HEK293 (cell line): Measurements from ENCODE around the gene ZNF222.

Experiments
- EGR2 ChIP-seq: fragments of 450-650 bp; formaldehyde crosslinking; IDR thresholded peaks from 2 replicates; pipeline ENCODE4 v1.5.1; 2016; ENCODE audit warnings: low read depth, missing biosample characterization, missing genetic modification characterization
- FEZF1 ChIP-seq: fragments of 450-650 bp; formaldehyde crosslinking; IDR thresholded peaks from 2 replicates; pipeline ENCODE4 v1.5.1; 2016; ENCODE audit warnings: missing biosample characterization, missing genetic modification characterization
- HIC1 ChIP-seq: fragments of 450-650 bp; formaldehyde crosslinking; IDR thresholded peaks from 2 replicates; pipeline ENCODE4 v1.5.1; 2016; ENCODE audit warnings: missing biosample characterization, missing genetic modification characterization
- PRDM10 ChIP-seq: fragments of 450-650 bp; formaldehyde crosslinking; IDR thresholded peaks from 2 replicates; pipeline ENCODE4 v1.5.1; 2016; ENCODE audit warnings: missing biosample characterization, missing genetic modification characterization
- SALL2 ChIP-seq: fragments of 450-650 bp; formaldehyde crosslinking; IDR thresholded peaks from 2 replicates; pipeline ENCODE4 v1.5.0; 2017; ENCODE audit warnings: missing biosample characterization, mild to moderate bottlenecking, missing genetic modification characterization, borderline replicate concordance
- SP3 ChIP-seq: fragments of 450-650 bp; formaldehyde crosslinking; IDR thresholded peaks from 2 replicates; pipeline ENCODE4 v1.5.1; 2016; ENCODE audit warnings: missing biosample characterization, missing genetic modification characterization
- TCF7L2 ChIP-seq: IDR thresholded peaks from 2 replicates; pipeline ENCODE4 v1.6.1; 2011; ENCODE audit warnings: low read depth, mild to moderate bottlenecking, inconsistent platforms, low read length, moderate library complexity, borderline replicate concordance
- ZBTB17 ChIP-seq: fragments of 450-650 bp; formaldehyde crosslinking; IDR thresholded peaks from 2 replicates; pipeline ENCODE4 v1.5.1; 2016; ENCODE audit warnings: missing biosample characterization, missing genetic modification characterization
- ZBTB20 ChIP-seq: fragments of 450-650 bp; formaldehyde crosslinking; IDR thresholded peaks from 2 replicates; pipeline ENCODE4 v1.5.1; 2016; ENCODE audit warnings: missing biosample characterization, missing genetic modification characterization
- ZBTB49 ChIP-seq: fragments of 450-650 bp; formaldehyde crosslinking; IDR thresholded peaks from 2 replicates; pipeline ENCODE4 v1.5.1; 2016; ENCODE audit warnings: missing biosample characterization, missing genetic modification characterization, low read depth
- ZBTB8A ChIP-seq: fragments of 450-650 bp; formaldehyde crosslinking; IDR thresholded peaks from 2 replicates; pipeline ENCODE4 v1.5.1; 2016; ENCODE audit warnings: missing biosample characterization, missing genetic modification characterization
- ZNF16 ChIP-seq: fragments of 450-650 bp; formaldehyde crosslinking; IDR thresholded peaks from 2 replicates; pipeline ENCODE4 v1.5.1; 2016; ENCODE audit warnings: low read depth, missing biosample characterization, missing genetic modification characterization
- ZNF174 ChIP-seq: fragments of 450-650 bp; formaldehyde crosslinking; IDR thresholded peaks from 2 replicates; pipeline ENCODE4 v1.5.0; 2017; ENCODE audit warnings: missing biosample characterization, mild to moderate bottlenecking, missing genetic modification characterization
- ZNF202 ChIP-seq: fragments of 450-650 bp; formaldehyde crosslinking; IDR thresholded peaks from 2 replicates; pipeline ENCODE4 v1.5.1; 2016; ENCODE audit warnings: missing biosample characterization, missing genetic modification characterization, borderline replicate concordance
- ZNF23 ChIP-seq: fragments of 450-650 bp; formaldehyde crosslinking; IDR thresholded peaks from 2 replicates; pipeline ENCODE4 v1.5.1; 2016; ENCODE audit warnings: missing biosample characterization, missing genetic modification characterization, borderline replicate concordance
- ZNF394 ChIP-seq: fragments of 450-650 bp; formaldehyde crosslinking; IDR thresholded peaks from 2 replicates; pipeline ENCODE4 v1.5.1; 2016; ENCODE audit warnings: missing biosample characterization, missing genetic modification characterization, mild to moderate bottlenecking, moderate library complexity, borderline replicate concordance
- ZNF529 ChIP-seq: fragments of 450-650 bp; formaldehyde crosslinking; IDR thresholded peaks from 2 replicates; pipeline ENCODE4 v1.5.1; 2017; ENCODE audit warnings: missing genetic modification characterization, missing biosample characterization; ENCODE audit not compliant: insufficient replicate concordance
- ZNF544 ChIP-seq: fragments of 450-650 bp; formaldehyde crosslinking; IDR thresholded peaks from 2 replicates; pipeline ENCODE4 v1.5.0; 2017; ENCODE audit warnings: missing biosample characterization, missing genetic modification characterization
- ZNF548 ChIP-seq: fragments of 450-650 bp; formaldehyde crosslinking; IDR thresholded peaks from 2 replicates; pipeline ENCODE4 v1.5.1; 2016; ENCODE audit warnings: missing biosample characterization, missing genetic modification characterization
- ZNF585B ChIP-seq: fragments of 450-650 bp; formaldehyde crosslinking; IDR thresholded peaks from 2 replicates; pipeline ENCODE4 v1.5.1; 2016; ENCODE audit warnings: missing biosample characterization, missing genetic modification characterization
- ZNF600 ChIP-seq: fragments of 450-650 bp; formaldehyde crosslinking; IDR thresholded peaks from 2 replicates; pipeline ENCODE4 v1.5.1; 2016; ENCODE audit warnings: missing biosample characterization, missing genetic modification characterization
- ZNF623 ChIP-seq: fragments of 450-650 bp; formaldehyde crosslinking; IDR thresholded peaks from 2 replicates; pipeline ENCODE4 v1.5.1; 2016; ENCODE audit warnings: missing biosample characterization, missing genetic modification characterization
- ZNF670 ChIP-seq: fragments of 450-650 bp; formaldehyde crosslinking; IDR thresholded peaks from 2 replicates; pipeline ENCODE4 v1.5.1; 2016; ENCODE audit warnings: missing biosample characterization, missing genetic modification characterization, low read depth
- ZSCAN30 ChIP-seq: fragments of 450-650 bp; IDR thresholded peaks from 2 replicates; pipeline ENCODE4 v1.5.1; 2018; ENCODE audit warnings: missing biosample characterization, mild to moderate bottlenecking, missing genetic modification characterization, moderate library complexity
- ZSCAN4 ChIP-seq: fragments of 450-650 bp; formaldehyde crosslinking; IDR thresholded peaks from 2 replicates; pipeline ENCODE4 v1.5.1; 2017; ENCODE audit warnings: missing biosample characterization, missing genetic modification characterization
- TF ChIP-seq, protein P1 (sequence below): fragments of 450-650 bp; formaldehyde crosslinking; optimal IDR thresholded peaks from 2 replicates; pipeline ENCODE3; 2016; ENCODE audit warnings: missing biosample characterization, mild to moderate bottlenecking, missing genetic modification characterization
- TF ChIP-seq, protein P2 (sequence below): fragments of 450-650 bp; formaldehyde crosslinking; IDR thresholded peaks from 2 replicates; pipeline ENCODE4 v1.5.1; 2016; ENCODE audit warnings: missing biosample characterization, missing genetic modification characterization

The ZNF222 gene

GRCh38 chr19:43983912-43984686, 41.1 kb upstream of the ZNF222 start, which contains the start of gene ZNF155 (continued):
- TF ChIP-seq ZBTB49 (tag by site-specific recombination) (no peak), ZNF623 (tag by site-specific recombination) (no peak; the same call in 1 of the 2 replicates), SP3 (peak; percentile 96), ZBTB8A (tag by site-specific recombination) (peak; percentile 96), TCF7L2 (no peak), SALL2 (no peak), ZNF544 (tag by site-specific recombination) (no peak), PRDM10 (tag by site-specific recombination) (peak; percentile 99), ZBTB20 (tag by site-specific recombination) (peak; percentile 93), ZNF174 (tag by site-specific recombination) (no peak), ZNF529 (tag by site-specific recombination) (no peak), ZNF600 (peak; percentile 63), ZSCAN4 (tag by site-specific recombination) (no peak), HIC1 (no peak), ZSCAN30 (tag by site-specific recombination) (peak; percentile 58), FEZF1 (tag by site-specific recombination) (no peak), ZNF585B (tag by site-specific recombination) (no peak), ZBTB17 (tag by site-specific recombination) (peak; percentile 100), ZNF16 (tag by site-specific recombination) (no peak), ZNF23 (tag by site-specific recombination) (no peak), ZNF548 (peak; percentile 88), ZNF202 (no peak), ZNF394 (tag by site-specific recombination) (peak; percentile 55; the same call in 1 of the 2 replicates), ZNF670 (tag by site-specific recombination) (no peak), EGR2 (peak; percentile 88)
- TF ChIP-seq, protein P1, sequence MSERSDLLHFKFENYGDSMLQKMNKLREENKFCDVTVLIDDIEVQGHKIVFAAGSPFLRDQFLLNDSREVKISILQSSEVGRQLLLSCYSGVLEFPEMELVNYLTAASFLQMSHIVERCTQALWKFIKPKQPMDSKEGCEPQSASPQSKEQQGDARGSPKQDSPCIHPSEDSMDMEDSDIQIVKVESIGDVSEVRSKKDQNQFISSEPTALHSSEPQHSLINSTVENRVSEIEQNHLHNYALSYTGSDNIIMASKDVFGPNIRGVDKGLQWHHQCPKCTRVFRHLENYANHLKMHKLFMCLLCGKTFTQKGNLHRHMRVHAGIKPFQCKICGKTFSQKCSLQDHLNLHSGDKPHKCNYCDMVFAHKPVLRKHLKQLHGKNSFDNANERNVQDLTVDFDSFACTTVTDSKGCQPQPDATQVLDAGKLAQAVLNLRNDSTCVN, result peak; percentile 30
- TF ChIP-seq, protein P2, sequence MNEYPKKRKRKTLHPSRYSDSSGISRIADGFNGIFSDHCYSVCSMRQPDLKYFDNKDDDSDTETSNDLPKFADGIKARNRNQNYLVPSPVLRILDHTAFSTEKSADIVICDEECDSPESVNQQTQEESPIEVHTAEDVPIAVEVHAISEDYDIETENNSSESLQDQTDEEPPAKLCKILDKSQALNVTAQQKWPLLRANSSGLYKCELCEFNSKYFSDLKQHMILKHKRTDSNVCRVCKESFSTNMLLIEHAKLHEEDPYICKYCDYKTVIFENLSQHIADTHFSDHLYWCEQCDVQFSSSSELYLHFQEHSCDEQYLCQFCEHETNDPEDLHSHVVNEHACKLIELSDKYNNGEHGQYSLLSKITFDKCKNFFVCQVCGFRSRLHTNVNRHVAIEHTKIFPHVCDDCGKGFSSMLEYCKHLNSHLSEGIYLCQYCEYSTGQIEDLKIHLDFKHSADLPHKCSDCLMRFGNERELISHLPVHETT, result peak; percentile 70; the same call in 1 of the 2 replicates
